Right lobe of liver (tissue), 4 donors: ENCODE data around the gene CD164.

Experiments
- POLR2A ChIP-seq: fragments of 450-650 bp; IDR thresholded peaks from one replicate; pipeline ENCODE4 v1.6.1; 2017; ENCODE audit warnings: antibody characterized with exemption, mild to moderate bottlenecking
- TF ChIP-seq, protein P1 (sequence below), 4 donors: fragments of 200-600 bp in 3 of 4; fragments of 450-650 bp in 1 of 4; IDR thresholded peaks; one replicate each; pipeline versions ENCODE4 v1.5.1 to v1.8.0; 2016 to 2022; ENCODE audit warnings: antibody characterized with exemption in 4 of 4, mild to moderate bottlenecking in 2 of 4
- donor health status: DM: no; HTN: no; CAD: no.
- donor health status: DM: no; HTN: no; CAD: no.
- donor health status: DM: no; HTN: yes; CAD: no.

GRCh38 chr6:109348226-109348625, 34.0 kb downstream of the CD164 start:
- TF ChIP-seq, protein P1, sequence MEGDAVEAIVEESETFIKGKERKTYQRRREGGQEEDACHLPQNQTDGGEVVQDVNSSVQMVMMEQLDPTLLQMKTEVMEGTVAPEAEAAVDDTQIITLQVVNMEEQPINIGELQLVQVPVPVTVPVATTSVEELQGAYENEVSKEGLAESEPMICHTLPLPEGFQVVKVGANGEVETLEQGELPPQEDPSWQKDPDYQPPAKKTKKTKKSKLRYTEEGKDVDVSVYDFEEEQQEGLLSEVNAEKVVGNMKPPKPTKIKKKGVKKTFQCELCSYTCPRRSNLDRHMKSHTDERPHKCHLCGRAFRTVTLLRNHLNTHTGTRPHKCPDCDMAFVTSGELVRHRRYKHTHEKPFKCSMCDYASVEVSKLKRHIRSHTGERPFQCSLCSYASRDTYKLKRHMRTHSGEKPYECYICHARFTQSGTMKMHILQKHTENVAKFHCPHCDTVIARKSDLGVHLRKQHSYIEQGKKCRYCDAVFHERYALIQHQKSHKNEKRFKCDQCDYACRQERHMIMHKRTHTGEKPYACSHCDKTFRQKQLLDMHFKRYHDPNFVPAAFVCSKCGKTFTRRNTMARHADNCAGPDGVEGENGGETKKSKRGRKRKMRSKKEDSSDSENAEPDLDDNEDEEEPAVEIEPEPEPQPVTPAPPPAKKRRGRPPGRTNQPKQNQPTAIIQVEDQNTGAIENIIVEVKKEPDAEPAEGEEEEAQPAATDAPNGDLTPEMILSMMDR (IDR thresholded peaks at IDR 0.05), result no peak
- TF ChIP-seq POLR2A, result no peak
